Naive thymus-derived CD4-positive, alpha-beta T cell (primary cell): Measurements from ENCODE around the gene SPACDR. TPM values are rescaled to one million over a fixed set of nuclear protein-coding genes. Genes with fewer than 3 reads are reported as not detected.

Experiments used
- ATAC-seq: fragments of 150-1000 bp; cut with Tn5 transposase; 2 replicates; pipeline ENCODE4 v1.10.0; 2021; ENCODE audit warnings: mild to moderate bottlenecking, moderate library complexity
- CTCF ChIA-PET: fragments of 350-600 bp; sonication (Branson Sonifier 250); formaldehyde crosslinking; loops from one replicate; lab custom pipeline; 2021; ENCODE audit warnings: antibody characterized with exemption; lab: Charles Lee
- POLR2A ChIA-PET: fragments of 350-600 bp; sonication (Branson Sonifier 250); formaldehyde crosslinking; loops from one replicate; lab custom pipeline; 2021; ENCODE audit warnings: antibody characterized with exemption, inconsistent platforms; lab: Charles Lee
- DNase-seq, 9 donors: peaks; one replicate each; pipeline versions ENCODE4 v3.0.0 to v3.0.0-alpha.2; 2020 to 2022; ENCODE audit warnings: mixed read lengths in 1 of 9
- H3K27ac ChIP-seq: one replicate; pipeline ENCODE4 v1.7.0; 2013; ENCODE audit warnings: mild to moderate bottlenecking, low read depth, low read length, moderate library complexity
- H3K27me3 ChIP-seq, 2 donors: one replicate each; pipeline ENCODE4 v1.7.0; 2013; ENCODE audit warnings: low read length in 2 of 2, mild to moderate bottlenecking in 2 of 2, moderate library complexity in 2 of 2; ENCODE audit not compliant: control insufficient read depth in 2 of 2, insufficient read depth in 2 of 2
- H3K36me3 ChIP-seq, 3 experiments: 1 replicate in 2 of 3; 2 replicates in 1 of 3; pipeline ENCODE4 v1.7.0; 2013; ENCODE audit warnings: low read length in 3 of 3, mild to moderate bottlenecking in 3 of 3, moderate library complexity in 1 of 3; ENCODE audit not compliant: insufficient read depth in 3 of 3, control insufficient read depth in 2 of 3
- H3K4me1 ChIP-seq, 2 donors: one replicate each; pipeline ENCODE4 v1.7.0; 2013; ENCODE audit warnings: low read length in 2 of 2, mild to moderate bottlenecking in 2 of 2, moderate library complexity in 1 of 2; ENCODE audit not compliant: control insufficient read depth in 2 of 2, insufficient read depth in 2 of 2
- H3K4me3 ChIP-seq: 2 replicates; pipeline ENCODE4 v1.7.0; 2013; ENCODE audit warnings: mild to moderate bottlenecking, low read length
- H3K9me3 ChIP-seq, 3 experiments: 1 replicate in 2 of 3; 2 replicates in 1 of 3; pipeline ENCODE4 v1.7.0; 2013; ENCODE audit warnings: low read length in 3 of 3; ENCODE audit not compliant: control insufficient read depth in 2 of 3
- H3K27ac Mint-ChIP-seq, 9 donors: one replicate each; pipeline ENCODE4 v1.8.0; 2020 to 2022; ENCODE audit warnings: mixed read lengths in 9 of 9, mild to moderate bottlenecking in 8 of 9, moderate library complexity in 5 of 9, inconsistent platforms in 2 of 9
- H3K27me3 Mint-ChIP-seq, 5 donors: one replicate each; pipeline ENCODE4 v1.8.0; 2021 to 2022; ENCODE audit warnings: mixed read lengths in 5 of 5, mild to moderate bottlenecking in 1 of 5
- H3K36me3 Mint-ChIP-seq, 5 donors: one replicate each; pipeline ENCODE4 v1.8.0; 2020 to 2022; ENCODE audit warnings: mixed read lengths in 5 of 5, mild to moderate bottlenecking in 3 of 5, inconsistent platforms in 1 of 5
- H3K4me1 Mint-ChIP-seq, 7 donors: one replicate each; pipeline ENCODE4 v1.8.0; 2020 to 2022; ENCODE audit warnings: mixed read lengths in 7 of 7, mild to moderate bottlenecking in 3 of 7, inconsistent platforms in 1 of 7
- H3K4me3 Mint-ChIP-seq, 10 donors: one replicate each; pipeline ENCODE4 v1.8.0; 2020 to 2022; ENCODE audit warnings: mild to moderate bottlenecking in 10 of 10, mixed read lengths in 10 of 10, moderate library complexity in 6 of 10, inconsistent platforms in 2 of 10
- H3K9me3 Mint-ChIP-seq, 11 donors: one replicate each; pipeline ENCODE4 v1.8.0; 2020 to 2022; ENCODE audit warnings: mixed read lengths in 11 of 11, mild to moderate bottlenecking in 4 of 11, inconsistent platforms in 1 of 11, moderate library complexity in 1 of 11
- intact Hi-C, 2 donors: fragments of 100-400 bp; cut with micrococcal nuclease; formaldehyde crosslinking; loops; one replicate each; pipeline ENCODE4 v1.15.1; 2023
- polyA plus RNA-seq, 2 donors: library from polyadenylated mRNA; unstranded; fragments of 300-500 nt; fragmentation: Illumina TruSeq; gene quantifications; one replicate each; pipeline ENCODE4 v1.2.3, GENCODE V29; 2021
- total RNA-seq, 6 experiments: library from RNA in 5 of 6; stranded (reverse) in 5 of 6; gene quantifications; 1 replicate in 5 of 6; 2 replicates in 1 of 6; pipeline ENCODE4 v1.2.3 and lab custom pipeline; 2021 to 2026

SPACDR gene
- total and polyA plus RNA-seq, 7 experiments from 2014 or later, result 0.85 to 7.8 (median 2.2) TPM; not detected in 1

DNA sequence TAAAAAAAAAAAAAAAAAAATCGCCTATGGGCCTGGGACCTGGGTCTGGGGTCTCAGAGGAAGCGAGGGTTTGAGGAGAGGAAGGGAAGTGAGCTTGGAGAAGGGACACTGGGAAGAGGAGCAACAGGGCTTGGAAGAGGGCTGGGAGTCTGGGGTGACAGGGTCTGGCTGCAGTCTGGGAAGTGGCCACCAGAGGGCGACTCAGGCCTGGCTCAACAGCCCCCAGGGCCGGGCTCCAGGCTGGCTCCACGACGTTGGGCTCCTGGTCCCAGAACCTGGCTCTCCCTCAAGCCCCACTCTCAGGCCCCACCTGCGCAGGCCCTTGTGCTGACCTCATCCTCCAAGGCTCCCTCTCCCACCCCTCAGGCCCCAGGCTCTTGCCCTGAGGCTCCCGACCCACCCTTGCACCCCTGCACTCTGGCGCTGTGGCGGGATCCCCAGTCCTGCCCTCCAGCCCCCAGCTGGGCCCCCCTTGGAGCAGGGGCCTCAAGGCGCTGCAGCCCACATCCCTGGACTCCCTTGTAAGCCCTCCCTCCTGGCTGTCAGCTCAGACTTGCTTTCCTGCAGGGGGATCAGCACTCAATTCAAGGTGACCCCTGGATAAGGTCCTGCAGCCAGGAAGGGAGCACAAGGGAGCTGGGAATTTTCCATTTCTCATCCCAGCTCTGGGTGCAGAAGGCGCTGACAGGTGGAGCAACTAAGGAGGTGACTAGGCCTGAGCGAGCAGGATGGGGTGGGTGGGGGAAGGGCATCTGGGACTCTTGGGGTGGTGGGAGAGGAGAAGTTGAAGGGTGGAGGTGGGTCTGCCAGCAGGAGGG, 5.4 kb upstream of the SPACDR start:
- H3K4me1 ChIP-seq, result peaks cover 16 to 23% of the 10 kb centered on the region in 2 donors
- intact Hi-C loops, result loop anchor here (1.0 to 2.0 kb wide), 6 partner anchors 10 to 256 kb away; partner anchors contain the start of genes NYAP1 (in 2 of the 2) and TSC22D4 (in 2 of the 2)
- no peaks in the 10 kb centered on the region for H3K9me3 ChIP-seq
- peak overlapping the region; percentile 3 for H3K27ac ChIP-seq
- H3K4me1 Mint-ChIP-seq, result peaks cover 26 to 45% (median 29%) of the 10 kb centered on the region in 7 donors
- peak; percentile 94 for ATAC-seq
- H3K27ac Mint-ChIP-seq, result peak overlapping the region in 6 of 9 donors; percentile 22 to 85 (median 65)
- H3K36me3 ChIP-seq, result peaks cover 14 to 78% (median 21%) of the 10 kb centered on the region in 3 experiments
- peak; percentile 55 to 87 (median 75) for DNase-seq
- POLR2A ChIA-PET, result interaction anchor here (0.6 to 2.2 kb wide), 11 partner anchors 9 to 236 kb away, joined by 3 to 6 read pairs (median 3); no protein-coding TSS in a partner anchor
- no peaks in the 10 kb centered on the region for H3K27me3 ChIP-seq
- no peaks in the 10 kb centered on the region for H3K9me3 Mint-ChIP-seq
- no peak overlapping the region for H3K4me3 ChIP-seq
- H3K27me3 Mint-ChIP-seq, result no peaks in the 10 kb centered on the region
- CTCF ChIA-PET, result interaction anchor here (0.7 to 4.7 kb wide), 16 partner anchors 8 to 401 kb away, joined by 3 to 41 read pairs (median 4); partner anchors contain the start of genes NYAP1 and TSC22D4
- peaks cover 0 to 11% (median 0%) of the 10 kb centered on the region in 5 donors for H3K36me3 Mint-ChIP-seq
- H3K4me3 Mint-ChIP-seq, result peak overlapping the region in 1 of 10 donors; percentile 41

DNA sequence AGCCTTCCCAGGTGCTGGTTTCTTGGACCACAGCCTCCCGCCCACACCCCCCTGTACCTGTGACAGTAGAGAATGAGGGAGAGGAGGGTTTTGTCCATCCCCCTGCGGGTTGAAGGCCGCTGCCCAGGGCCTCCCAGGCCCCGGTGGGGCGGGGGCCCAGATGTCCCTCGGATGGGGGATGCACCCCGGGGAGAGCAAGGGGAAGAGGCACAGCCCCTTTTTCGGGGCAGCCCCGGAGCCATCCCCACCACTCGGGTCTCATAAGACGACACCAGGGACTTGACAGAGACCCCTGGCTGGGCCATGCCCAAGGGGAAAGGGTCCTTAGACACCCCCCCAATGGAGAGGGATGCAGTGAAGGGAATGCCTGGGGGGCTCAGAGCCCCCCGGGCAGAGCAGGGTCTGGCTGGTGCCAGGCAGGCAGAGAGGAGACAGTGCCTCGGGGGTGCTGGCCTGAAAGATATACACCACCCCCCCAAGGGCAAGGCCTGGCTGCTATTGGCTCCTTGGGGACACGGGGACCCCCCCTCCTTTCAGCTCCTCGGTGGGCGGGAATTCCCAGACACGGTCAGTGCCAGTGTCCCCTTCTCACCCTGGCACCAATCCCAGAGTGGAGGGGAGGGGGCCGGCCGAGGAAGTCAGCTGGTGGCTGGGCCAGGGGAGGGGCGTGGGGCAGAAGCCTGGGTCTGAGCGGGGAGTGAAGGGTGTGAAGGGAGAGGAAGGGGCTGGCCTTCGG, 3.7 kb upstream of the SPACDR start:
- no peak for DNase-seq
- H3K9me3 ChIP-seq, result no peaks in the 10 kb centered on the region
- intact Hi-C loops, result loop anchor here in 1 of 2 donors (2.0 kb wide), 1 partner anchor 223 kb away; no protein-coding TSS in a partner anchor
- Mint-ChIP-seq H3K4me1 (peaks cover 10 to 35% (median 13%) of the 10 kb centered on the region in 7 donors), H3K9me3 (no peaks in the 10 kb centered on the region), H3K27me3 (no peaks in the 10 kb centered on the region), H3K4me3 (no peak overlapping the region), H3K27ac (peak overlapping the region in 2 of 9 donors; percentile 25 to 65), H3K36me3 (peaks cover 0 to 7% (median 0%) of the 10 kb centered on the region in 5 donors)
- POLR2A ChIA-PET, result interaction anchor here (2.2 kb wide), 1 partner anchor 90 kb away, joined by 5 read pairs; no protein-coding TSS in a partner anchor
- CTCF ChIA-PET, result interaction anchor here (1.5 to 4.7 kb wide), 3 partner anchors 14 to 92 kb away, joined by 4 to 41 read pairs (median 30); partner anchors contain the start of gene NYAP1
- no peak overlapping the region for H3K4me3 ChIP-seq
- no peaks in the 10 kb centered on the region for H3K27me3 ChIP-seq
- peak overlapping the region; percentile 13 for H3K27ac ChIP-seq
- ATAC-seq, result no peak
- H3K36me3 ChIP-seq, result peaks cover 11 to 73% (median 14%) of the 10 kb centered on the region in 3 experiments
- peaks cover 6 to 9% of the 10 kb centered on the region in 2 donors for H3K4me1 ChIP-seq

DNA sequence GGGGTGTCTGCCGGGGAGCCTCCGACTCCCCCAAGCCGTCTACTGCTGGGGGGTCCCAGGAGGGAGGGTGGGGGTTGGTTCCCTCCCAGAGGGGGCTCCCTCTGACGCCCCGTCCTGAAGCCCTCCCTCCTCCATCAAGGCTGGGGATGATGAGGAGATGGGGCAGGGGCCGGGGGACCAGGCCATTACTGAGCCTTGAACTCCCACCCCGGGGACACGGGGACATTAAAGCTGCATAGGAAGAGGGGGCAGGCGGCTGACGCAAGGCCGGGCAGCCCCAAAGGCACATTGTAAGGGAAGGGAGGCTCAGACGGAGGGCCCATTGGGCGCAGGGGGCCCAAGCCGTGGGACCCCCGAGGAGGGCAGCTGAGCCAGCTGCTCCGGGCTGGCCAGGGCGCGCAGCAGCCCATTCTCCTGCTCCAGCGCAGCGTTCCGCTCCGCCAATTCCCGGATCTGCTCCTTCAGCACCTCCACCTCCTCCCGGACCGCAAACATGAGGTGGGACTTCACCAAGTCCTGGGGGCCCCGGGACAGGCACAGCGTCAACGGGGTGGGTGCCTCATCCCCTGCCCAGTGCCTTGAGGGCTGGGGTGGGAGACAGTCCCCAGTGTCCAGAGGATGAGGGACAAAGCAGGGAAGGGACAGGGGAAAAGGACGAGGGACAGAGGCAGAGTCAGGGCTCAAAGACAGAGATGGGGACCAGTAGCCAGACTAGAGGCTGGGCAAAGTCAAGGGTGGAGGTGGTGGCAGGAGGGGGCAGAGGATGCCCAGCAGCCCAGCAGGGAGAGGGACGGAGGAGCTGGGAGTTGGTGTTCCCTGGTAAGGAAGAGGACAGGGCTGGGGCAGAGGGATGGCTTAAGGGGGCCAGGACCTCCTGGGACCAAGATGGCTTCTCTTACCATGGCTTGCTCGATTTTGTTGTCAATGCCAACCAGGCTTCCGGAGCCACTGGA, 2.9 kb upstream of the SPACDR start:
- peak overlapping the region in 4 of 9 donors; percentile 5 to 65 (median 11) for H3K27ac Mint-ChIP-seq
- DNase-seq, result no peak
- Histone ChIP-seq H3K9me3 (no peaks in the 10 kb centered on the region), H3K27me3 (no peaks in the 10 kb centered on the region), H3K4me3 (no peak overlapping the region), H3K27ac (peak overlapping the region; percentile 13), H3K36me3 (peaks cover 10 to 69% (median 14%) of the 10 kb centered on the region in 3 experiments), H3K4me1 (peaks cover 6 to 7% of the 10 kb centered on the region in 2 donors)
- no peaks in the 10 kb centered on the region for H3K9me3 Mint-ChIP-seq
- CTCF ChIA-PET, result interaction anchor here (4.7 kb wide), 1 partner anchor 15 kb away, joined by 30 read pairs; the partner anchor contains the start of gene NYAP1
- H3K36me3 Mint-ChIP-seq, result peaks cover 0 to 7% (median 0%) of the 10 kb centered on the region in 5 donors
- ATAC-seq, result no peak
- H3K27me3 Mint-ChIP-seq, result no peaks in the 10 kb centered on the region
- intact Hi-C loops, result no loop called here
- POLR2A ChIA-PET, result no interaction called here
- no peak overlapping the region for H3K4me3 Mint-ChIP-seq
- peaks cover 7 to 31% (median 11%) of the 10 kb centered on the region in 7 donors for H3K4me1 Mint-ChIP-seq

DNA sequence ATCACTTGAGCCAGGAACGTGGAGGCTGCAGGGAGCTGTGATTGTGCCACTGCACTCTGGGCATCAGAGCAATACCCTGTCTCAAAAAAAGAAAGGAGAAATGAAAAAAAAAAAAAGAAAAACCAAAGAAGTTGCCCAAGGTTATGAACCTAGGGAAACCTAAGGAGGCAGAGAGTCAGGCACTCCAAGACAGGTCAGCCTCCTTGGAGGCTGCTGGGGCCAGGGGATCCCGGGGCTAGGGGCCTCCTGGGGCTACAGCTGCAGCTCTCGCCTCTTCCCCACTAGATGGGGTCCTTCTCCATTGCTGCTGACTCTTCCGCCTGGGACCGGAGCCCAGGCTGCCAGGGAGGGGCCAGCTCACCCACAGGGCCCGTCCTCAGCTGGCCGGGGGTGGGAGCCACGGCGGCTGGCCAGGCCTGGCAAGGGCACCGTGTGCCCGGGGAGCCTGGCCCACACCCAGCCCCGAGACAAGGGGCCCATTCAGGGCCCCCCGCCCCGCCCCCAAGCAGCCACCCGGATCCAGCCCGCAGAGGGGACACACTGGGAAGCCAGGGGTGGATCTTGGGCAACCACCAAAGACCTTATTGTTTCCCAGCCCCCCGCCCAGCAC, 1.7 kb upstream of the SPACDR start:
- ATAC-seq, result peak; percentile 49
- H3K4me1 Mint-ChIP-seq, result peaks cover 5 to 28% (median 10%) of the 10 kb centered on the region in 7 donors
- peaks cover 0 to 6% (median 0%) of the 10 kb centered on the region in 5 donors for H3K36me3 Mint-ChIP-seq
- Histone ChIP-seq H3K36me3 (peaks cover 10 to 66% (median 14%) of the 10 kb centered on the region in 3 experiments), H3K4me1 (peaks cover 6 to 7% of the 10 kb centered on the region in 2 donors), H3K4me3 (no peak overlapping the region), H3K9me3 (no peaks in the 10 kb centered on the region), H3K27ac (no peak overlapping the region), H3K27me3 (no peaks in the 10 kb centered on the region)
- no peak for DNase-seq
- peak overlapping the region in 3 of 9 donors; percentile 16 to 73 (median 60) for H3K27ac Mint-ChIP-seq
- intact Hi-C loops, result no loop called here
- CTCF ChIA-PET, result interaction anchor here (0.6 to 1.4 kb wide), 3 partner anchors 15 to 106 kb away, joined by 4 to 5 read pairs (median 5); no protein-coding TSS in a partner anchor
- H3K27me3 Mint-ChIP-seq, result no peaks in the 10 kb centered on the region
- H3K9me3 Mint-ChIP-seq, result no peaks in the 10 kb centered on the region
- POLR2A ChIA-PET, result interaction anchor here (0.6 to 1.3 kb wide), 6 partner anchors 12 to 355 kb away, joined by 3 to 6 read pairs (median 4); partner anchors contain the start of gene TSC22D4
- no peak overlapping the region for H3K4me3 Mint-ChIP-seq

DNA sequence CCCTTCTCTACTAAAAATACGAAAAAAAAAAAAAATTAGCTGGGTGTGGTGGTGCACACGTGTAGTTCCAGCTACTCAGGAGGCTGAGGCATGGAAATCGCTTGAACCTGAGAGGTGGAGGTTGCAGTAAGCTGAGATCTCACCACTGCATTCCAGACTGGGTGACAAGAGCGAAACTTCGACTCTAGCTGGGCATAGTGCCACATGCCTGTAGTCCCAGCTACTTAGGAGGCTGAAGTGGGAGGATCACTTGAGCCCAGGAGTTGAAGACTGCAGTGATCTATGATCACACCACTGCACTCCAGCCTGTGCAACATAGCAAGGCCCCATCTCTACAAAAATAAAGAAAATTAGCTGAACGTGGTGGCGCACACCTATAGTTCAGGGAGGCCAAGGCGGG, 1.2 kb upstream of the SPACDR start:
- intact Hi-C loops, result no loop called here
- H3K36me3 Mint-ChIP-seq, result peaks cover 0 to 9% (median 0%) of the 10 kb centered on the region in 5 donors

More for the DNA sequence above, 1.2 kb upstream of the SPACDR start:
- H3K4me1 ChIP-seq, result peaks cover 6 to 7% of the 10 kb centered on the region in 2 donors
- H3K4me3 ChIP-seq, result no peak overlapping the region
- H3K27me3 ChIP-seq, result no peaks in the 10 kb centered on the region
- no peaks in the 10 kb centered on the region for H3K9me3 ChIP-seq
- Mint-ChIP-seq H3K27ac (peak overlapping the region in 4 of 9 donors; percentile 5 to 73 (median 38)), H3K27me3 (no peaks in the 10 kb centered on the region), H3K4me3 (no peak overlapping the region), H3K9me3 (no peaks in the 10 kb centered on the region), H3K4me1 (peaks cover 4 to 24% (median 7%) of the 10 kb centered on the region in 7 donors)
- POLR2A ChIA-PET, result interaction anchor here (0.6 to 1.3 kb wide), 9 partner anchors 12 to 355 kb away, joined by 3 to 6 read pairs (median 4); partner anchors contain the start of gene TSC22D4
- peaks cover 10 to 66% (median 10%) of the 10 kb centered on the region in 3 experiments for H3K36me3 ChIP-seq
- CTCF ChIA-PET, result interaction anchor here (0.6 to 1.4 kb wide), 4 partner anchors 16 to 106 kb away, joined by 3 to 5 read pairs (median 4); no protein-coding TSS in a partner anchor
- H3K27ac ChIP-seq, result no peak overlapping the region
- no peak for ATAC-seq
- DNase-seq, result no peak
